ENCODE data around the gene ANKLE1.
A peak's percentile ranks its signal among the peaks of the same experiment; 100 is the strongest.

The ANKLE1 gene, protein sequence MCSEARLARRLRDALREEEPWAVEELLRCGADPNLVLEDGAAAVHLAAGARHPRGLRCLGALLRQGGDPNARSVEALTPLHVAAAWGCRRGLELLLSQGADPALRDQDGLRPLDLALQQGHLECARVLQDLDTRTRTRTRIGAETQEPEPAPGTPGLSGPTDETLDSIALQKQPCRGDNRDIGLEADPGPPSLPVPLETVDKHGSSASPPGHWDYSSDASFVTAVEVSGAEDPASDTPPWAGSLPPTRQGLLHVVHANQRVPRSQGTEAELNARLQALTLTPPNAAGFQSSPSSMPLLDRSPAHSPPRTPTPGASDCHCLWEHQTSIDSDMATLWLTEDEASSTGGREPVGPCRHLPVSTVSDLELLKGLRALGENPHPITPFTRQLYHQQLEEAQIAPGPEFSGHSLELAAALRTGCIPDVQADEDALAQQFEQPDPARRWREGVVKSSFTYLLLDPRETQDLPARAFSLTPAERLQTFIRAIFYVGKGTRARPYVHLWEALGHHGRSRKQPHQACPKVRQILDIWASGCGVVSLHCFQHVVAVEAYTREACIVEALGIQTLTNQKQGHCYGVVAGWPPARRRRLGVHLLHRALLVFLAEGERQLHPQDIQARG

DNA sequence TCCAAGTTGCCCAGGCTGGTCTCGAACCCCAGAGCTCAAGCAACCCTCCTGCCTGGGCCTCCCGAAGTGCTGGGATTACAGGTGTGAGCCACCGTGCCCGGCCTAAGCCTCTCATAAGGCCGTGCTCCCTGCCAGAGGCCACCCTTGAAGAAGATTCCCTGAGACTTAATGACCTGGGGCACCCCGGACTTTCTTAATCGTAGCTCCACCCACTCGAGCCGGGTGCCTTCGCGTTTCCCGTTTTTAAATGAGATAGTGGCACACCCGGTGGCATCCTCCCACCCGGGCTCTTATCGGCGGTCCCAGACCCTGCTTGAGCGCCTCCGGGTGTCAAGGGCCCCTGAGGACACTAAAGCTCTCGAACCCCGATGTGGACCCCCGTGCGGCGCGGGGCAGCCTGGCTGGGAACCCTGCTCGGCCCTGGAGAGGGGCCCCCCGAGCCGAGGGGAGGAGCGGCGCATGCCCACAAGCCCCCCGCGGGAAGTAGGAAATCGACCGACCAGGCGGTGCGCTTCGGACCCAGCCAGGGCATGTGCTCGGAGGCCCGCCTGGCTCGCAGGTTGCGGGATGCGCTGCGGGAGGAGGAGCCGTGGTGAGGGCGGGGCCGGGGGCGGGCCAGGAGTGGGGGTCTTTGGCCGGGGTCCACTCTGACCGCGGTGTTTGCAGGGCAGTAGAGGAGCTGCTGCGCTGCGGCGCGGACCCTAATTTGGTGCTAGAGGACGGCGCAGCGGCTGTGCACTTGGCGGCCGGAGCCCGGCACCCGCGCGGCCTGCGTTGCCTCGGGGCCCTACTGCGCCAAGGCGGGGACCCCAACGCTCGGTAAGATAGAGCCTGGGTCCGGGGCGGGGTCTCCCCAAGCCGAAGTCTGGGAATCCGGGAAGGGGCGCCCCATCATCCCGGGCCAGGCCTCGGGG is at the start of gene ANKLE1:
Gene ANKLE1, plus strand, starts transcription at position 511 of the 914 bp plus-strand sequence. Its CDS starts 20 bp downstream, at position 531.
- Histone ChIP-seq H3K4me3 (ENCODE audit: low read length) (no peak within 1 kb of the TSS), H3K9ac (ENCODE audit: low read length) (peak within 1 kb of the TSS; percentile 50), H3K9me3 (ENCODE audit: control insufficient read depth, low read length) (no peaks in the 10 kb centered on the region), H3K4me1 (ENCODE audit: control insufficient read depth, insufficient read depth, low read length) (peaks cover 14% of the 10 kb centered on the region), H3K36me3 (ENCODE audit: control insufficient read depth, insufficient read depth, low read length) (peaks cover 5% of the 10 kb centered on the region), H3K27me3 (ENCODE audit: control insufficient read depth, insufficient read depth, low read length) (peaks cover 14% of the 10 kb centered on the region)

DNA sequence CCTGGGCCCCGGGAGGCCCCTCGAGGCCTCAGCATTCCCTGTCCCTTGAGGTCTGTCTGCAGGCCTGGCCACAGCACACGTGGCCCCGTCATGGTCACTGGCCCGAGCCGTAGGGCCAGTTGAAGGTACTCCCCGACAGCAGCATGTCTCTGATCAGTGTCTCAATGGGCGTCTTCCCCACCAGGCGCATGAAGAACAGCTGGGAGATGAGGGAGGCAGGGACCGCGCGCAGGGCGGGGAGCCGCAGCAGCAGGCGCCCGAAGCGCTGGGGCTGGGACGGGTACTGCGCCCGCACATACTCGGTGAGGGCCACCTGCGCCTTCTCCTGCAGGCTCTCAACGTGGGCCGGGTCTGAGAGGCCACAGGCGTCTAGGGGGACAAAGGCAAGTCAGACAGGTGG is 49.4 kb upstream of the ANKLE1 start:
- no peak overlapping the region for H3K4me3 ChIP-seq (ENCODE audit: low read length)
- no peak overlapping the region for H3K9ac ChIP-seq (ENCODE audit: low read length)
- no peaks in the 10 kb centered on the region for H3K9me3 ChIP-seq (ENCODE audit: control insufficient read depth, low read length)
- peaks cover 24% of the 10 kb centered on the region for H3K4me1 ChIP-seq (ENCODE audit: control insufficient read depth, insufficient read depth, low read length)
- H3K36me3 ChIP-seq (ENCODE audit: control insufficient read depth, insufficient read depth, low read length), result peaks cover 13% of the 10 kb centered on the region
- no peaks in the 10 kb centered on the region for H3K27me3 ChIP-seq (ENCODE audit: control insufficient read depth, insufficient read depth, low read length)

DNA sequence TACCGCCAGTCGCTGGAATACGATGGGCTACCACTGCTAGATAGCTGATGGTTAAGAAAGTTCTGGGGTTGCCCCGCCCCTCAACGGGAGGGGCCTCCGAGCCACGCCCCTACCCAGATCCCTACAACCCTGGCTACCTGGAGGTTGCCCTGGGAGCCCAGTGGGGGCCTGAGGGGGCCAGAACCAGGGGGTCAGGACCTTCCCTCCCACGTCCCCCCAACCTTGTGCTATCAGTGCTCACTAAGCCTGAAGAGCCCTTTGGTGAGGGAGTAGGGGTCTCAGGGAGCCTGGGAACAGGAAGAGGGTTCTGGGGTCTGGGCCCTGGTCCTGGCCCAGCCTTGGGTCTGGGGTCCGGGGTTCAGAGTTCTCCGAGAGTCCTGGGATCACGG is 46.8 kb upstream of the ANKLE1 start:
- H3K36me3 ChIP-seq (ENCODE audit: control insufficient read depth, insufficient read depth, low read length), result peaks cover 20% of the 10 kb centered on the region

DNA sequence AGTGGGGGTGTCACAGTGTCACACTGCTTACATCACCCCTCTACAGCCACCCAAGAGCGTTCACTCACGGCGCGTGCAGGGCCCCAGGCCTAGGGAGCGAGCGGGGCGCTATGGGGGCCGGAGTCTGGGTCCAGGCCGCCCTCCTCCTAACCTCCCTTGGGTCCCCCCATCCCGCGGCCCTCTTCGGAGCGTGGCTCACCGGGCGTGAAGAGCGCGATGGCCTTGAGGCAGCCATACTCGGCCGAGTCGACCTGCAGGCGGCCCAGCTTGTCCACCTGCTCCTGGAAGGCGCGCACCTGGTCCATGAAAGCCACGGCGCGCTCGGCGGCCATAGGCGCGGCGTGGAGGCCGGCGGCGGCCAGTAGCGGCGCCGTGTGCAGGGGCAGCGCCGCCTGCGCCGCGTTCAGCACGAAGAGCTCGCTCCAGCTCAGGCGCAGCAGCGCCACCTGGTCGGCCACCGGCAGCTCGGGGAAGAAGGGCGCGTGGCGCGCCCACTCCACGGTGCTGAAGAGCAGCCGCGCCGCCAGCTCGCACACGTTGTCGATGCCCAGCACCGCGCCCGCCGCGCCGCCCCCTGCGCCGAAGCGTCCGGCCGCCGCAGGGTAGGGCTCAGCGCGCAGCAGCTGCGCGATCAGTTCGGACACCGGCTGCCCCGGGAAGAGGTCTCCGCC is 46.3 kb upstream of the ANKLE1 start:
- H3K9ac ChIP-seq (ENCODE audit: low read length), result peak overlapping the region; percentile 43

More for the DNA sequence above, 46.8 kb upstream of the ANKLE1 start:
- Histone ChIP-seq H3K4me3 (ENCODE audit: low read length) (peak overlapping the region; percentile 56), H3K27me3 (ENCODE audit: control insufficient read depth, insufficient read depth, low read length) (no peaks in the 10 kb centered on the region), H3K9me3 (ENCODE audit: control insufficient read depth, low read length) (no peaks in the 10 kb centered on the region), H3K9ac (ENCODE audit: low read length) (peak overlapping the region; percentile 43), H3K4me1 (ENCODE audit: control insufficient read depth, insufficient read depth, low read length) (peaks cover 38% of the 10 kb centered on the region)

DNA sequence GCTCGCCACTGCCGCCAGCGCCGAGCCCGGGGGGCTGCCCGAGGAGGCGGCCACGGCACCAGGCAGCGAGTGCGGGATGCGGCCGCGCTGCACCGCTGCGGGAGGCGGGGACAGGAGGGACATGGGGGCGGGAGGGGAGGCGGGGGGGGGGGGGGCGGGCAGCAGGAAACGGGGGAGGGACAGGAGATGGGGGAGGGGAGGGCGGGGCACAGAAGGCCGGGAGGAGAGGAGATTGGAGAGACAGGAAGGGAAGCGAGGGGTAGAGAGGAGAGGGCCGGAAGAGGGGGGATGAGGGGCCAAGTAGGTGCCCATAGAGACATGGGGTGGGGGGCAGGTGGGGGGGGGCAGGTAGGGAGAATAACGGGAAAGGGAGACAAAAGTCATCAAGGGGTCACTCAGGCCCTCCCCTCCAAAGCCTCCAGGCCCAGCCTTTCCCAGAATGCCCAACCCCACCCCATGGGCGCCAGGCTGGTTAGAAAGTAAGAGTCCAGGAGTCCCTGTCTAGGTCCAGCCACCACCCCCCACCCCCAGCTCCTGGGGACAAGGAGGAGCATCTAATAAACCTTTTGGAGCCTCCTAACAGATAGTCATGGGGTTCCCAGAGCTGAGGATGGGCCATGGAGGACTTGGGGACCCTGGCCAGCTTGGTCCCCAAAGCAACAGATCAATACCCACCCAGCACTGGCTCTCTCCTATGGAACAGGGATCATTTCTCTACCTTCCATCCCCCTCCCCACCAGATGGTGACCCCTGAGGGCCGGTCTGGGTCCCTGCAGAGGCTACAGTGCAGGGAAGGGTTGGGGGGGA is 45.5 kb upstream of the ANKLE1 start:
- peaks cover 47% of the 10 kb centered on the region for H3K4me1 ChIP-seq (ENCODE audit: control insufficient read depth, insufficient read depth, low read length)
- H3K9ac ChIP-seq (ENCODE audit: low read length), result peak overlapping the region; percentile 53
- H3K27me3 ChIP-seq (ENCODE audit: control insufficient read depth, insufficient read depth, low read length), result no peaks in the 10 kb centered on the region
- H3K4me3 ChIP-seq (ENCODE audit: low read length), result no peak overlapping the region
- peaks cover 22% of the 10 kb centered on the region for H3K36me3 ChIP-seq (ENCODE audit: control insufficient read depth, insufficient read depth, low read length)
- H3K9me3 ChIP-seq (ENCODE audit: control insufficient read depth, low read length), result no peaks in the 10 kb centered on the region

More for the DNA sequence above, 46.3 kb upstream of the ANKLE1 start:
- no peaks in the 10 kb centered on the region for H3K27me3 ChIP-seq (ENCODE audit: control insufficient read depth, insufficient read depth, low read length)
- peaks cover 42% of the 10 kb centered on the region for H3K4me1 ChIP-seq (ENCODE audit: control insufficient read depth, insufficient read depth, low read length)
- peak overlapping the region; percentile 56 for H3K4me3 ChIP-seq (ENCODE audit: low read length)
- no peaks in the 10 kb centered on the region for H3K9me3 ChIP-seq (ENCODE audit: control insufficient read depth, low read length)
- H3K36me3 ChIP-seq (ENCODE audit: control insufficient read depth, insufficient read depth, low read length), result peaks cover 22% of the 10 kb centered on the region

DNA sequence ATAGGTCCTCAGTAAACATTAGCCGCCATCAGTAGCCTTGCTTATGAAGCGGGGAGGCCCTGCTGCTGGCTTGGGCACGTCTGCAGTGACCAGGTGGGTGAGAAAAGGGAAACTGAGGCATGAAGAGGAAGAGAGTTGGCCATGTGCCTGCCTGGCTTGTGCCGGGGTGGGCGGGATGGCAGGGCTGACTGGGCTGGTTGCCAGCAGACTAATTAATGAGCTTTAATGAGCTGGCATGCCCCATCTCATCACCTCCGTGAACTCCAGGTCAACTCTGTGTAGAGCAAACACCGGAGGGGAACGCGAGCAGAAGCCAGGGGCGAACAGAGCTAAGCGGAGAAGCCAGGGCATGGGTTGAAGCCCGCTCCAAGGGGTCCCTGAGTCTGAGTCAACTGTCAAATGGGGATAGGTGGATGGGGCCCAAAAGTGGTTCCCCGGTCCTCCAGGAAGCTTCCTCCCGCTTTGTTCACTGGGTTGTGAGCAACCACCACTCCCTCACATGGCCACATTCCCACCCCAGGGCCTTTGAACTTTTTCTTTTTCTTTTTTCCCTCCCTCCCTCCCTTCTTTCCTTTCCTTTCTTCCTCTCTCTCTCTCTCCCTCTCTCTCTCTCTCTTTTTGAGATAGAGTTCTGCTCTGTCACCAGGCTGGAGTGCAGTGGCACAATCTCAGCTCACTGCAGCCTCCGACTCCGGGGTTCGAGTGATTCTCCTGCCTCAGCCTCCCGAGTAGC is 44.7 kb upstream of the ANKLE1 start:
- H3K4me3 ChIP-seq (ENCODE audit: low read length), result no peak overlapping the region
- H3K9ac ChIP-seq (ENCODE audit: low read length), result peak overlapping the region; percentile 53
- H3K36me3 ChIP-seq (ENCODE audit: control insufficient read depth, insufficient read depth, low read length), result peaks cover 18% of the 10 kb centered on the region
- no peaks in the 10 kb centered on the region for H3K27me3 ChIP-seq (ENCODE audit: control insufficient read depth, insufficient read depth, low read length)
- H3K9me3 ChIP-seq (ENCODE audit: control insufficient read depth, low read length), result no peaks in the 10 kb centered on the region
- H3K4me1 ChIP-seq (ENCODE audit: control insufficient read depth, insufficient read depth, low read length), result peaks cover 54% of the 10 kb centered on the region

DNA sequence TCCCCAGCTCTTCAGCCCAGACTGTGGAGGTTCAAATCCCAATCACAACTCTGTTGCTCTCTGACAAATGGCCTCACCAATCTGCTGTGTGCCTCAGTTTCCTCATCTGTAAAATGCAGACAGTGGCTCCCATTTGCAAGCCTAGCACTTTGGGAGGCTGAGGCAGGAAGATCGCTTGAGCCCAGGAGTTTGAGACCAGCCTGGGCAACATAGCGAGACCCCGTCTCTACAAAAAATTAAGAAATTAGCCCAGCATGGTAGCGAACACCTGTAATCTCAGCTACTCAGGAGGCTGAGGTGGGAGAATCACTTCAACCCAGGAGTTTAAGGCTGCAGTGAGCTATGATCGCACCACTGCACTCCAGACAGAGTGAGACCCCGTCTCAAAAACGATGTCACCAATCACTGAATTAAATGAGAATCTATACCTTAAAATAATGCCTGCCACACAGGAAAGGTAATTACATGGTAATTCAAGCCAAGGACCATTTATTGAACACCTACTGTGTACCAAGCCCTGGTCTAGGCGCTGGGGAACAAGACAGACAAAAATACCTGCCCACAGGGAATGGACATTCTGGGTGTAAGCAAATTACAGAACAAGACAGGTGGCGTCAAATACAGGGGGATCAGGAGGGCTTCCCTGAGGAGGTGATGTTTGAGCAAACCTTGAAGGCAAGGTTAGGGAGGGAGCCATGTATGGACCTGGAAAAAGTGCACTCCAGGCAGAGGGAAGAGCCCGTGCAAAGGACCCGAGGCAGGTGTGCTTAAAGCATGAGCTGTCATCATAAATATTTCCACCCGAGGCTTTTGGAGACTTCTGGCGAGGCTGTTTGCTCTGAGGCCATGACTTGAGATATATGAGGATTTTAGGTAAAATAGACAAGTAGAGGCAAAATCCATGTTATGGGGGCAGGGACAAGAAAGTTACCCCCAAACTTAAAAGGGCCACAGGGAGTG is 43.7 kb upstream of the ANKLE1 start:
- peaks cover 13% of the 10 kb centered on the region for H3K36me3 ChIP-seq (ENCODE audit: control insufficient read depth, insufficient read depth, low read length)
- H3K27me3 ChIP-seq (ENCODE audit: control insufficient read depth, insufficient read depth, low read length), result no peaks in the 10 kb centered on the region
- H3K9me3 ChIP-seq (ENCODE audit: control insufficient read depth, low read length), result no peaks in the 10 kb centered on the region
- H3K9ac ChIP-seq (ENCODE audit: low read length), result no peak overlapping the region
- no peak overlapping the region for H3K4me3 ChIP-seq (ENCODE audit: low read length)
- peaks cover 63% of the 10 kb centered on the region for H3K4me1 ChIP-seq (ENCODE audit: control insufficient read depth, insufficient read depth, low read length)

DNA sequence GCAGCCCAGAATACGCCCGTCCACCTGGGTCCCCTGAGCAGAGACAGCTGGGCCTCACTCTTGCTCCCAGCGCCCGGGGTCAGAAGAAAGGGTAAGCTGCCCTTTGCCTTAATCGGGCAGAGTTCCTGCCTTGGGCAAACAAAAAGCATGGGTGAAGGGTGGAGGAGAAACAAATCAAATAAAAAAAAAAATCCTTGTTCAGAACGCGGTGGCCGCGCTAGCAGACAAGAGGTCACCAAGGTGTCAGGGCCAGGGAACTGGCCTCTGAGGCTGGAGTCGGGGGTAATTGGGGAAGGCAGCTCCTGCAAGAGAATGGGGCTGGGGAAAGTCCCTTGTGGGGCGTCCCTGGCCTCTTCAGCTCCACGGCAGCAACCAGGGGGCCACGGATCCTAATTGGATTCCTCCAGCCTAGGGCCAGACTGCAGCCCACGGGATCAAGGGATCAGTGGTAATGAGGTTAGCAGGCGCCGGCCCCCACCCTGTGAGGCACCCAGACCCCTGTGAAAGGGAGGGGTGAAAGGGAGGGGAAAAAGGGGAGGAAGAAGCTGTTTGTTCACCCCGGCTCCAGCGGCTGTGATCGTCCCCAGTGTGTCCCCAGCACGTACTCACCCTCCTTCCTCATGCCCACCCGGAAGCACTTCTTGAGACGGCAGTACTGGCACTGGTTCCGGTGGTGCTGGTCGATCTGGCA is 41.5 kb upstream of the ANKLE1 start:
- H3K4me1 ChIP-seq (ENCODE audit: control insufficient read depth, insufficient read depth, low read length), result peaks cover 62% of the 10 kb centered on the region
- H3K4me3 ChIP-seq (ENCODE audit: low read length), result no peak overlapping the region
- H3K36me3 ChIP-seq (ENCODE audit: control insufficient read depth, insufficient read depth, low read length), result peaks cover 13% of the 10 kb centered on the region
- H3K9ac ChIP-seq (ENCODE audit: low read length), result peak overlapping the region; percentile 61
- H3K9me3 ChIP-seq (ENCODE audit: control insufficient read depth, low read length), result no peaks in the 10 kb centered on the region
- H3K27me3 ChIP-seq (ENCODE audit: control insufficient read depth, insufficient read depth, low read length), result no peaks in the 10 kb centered on the region

DNA sequence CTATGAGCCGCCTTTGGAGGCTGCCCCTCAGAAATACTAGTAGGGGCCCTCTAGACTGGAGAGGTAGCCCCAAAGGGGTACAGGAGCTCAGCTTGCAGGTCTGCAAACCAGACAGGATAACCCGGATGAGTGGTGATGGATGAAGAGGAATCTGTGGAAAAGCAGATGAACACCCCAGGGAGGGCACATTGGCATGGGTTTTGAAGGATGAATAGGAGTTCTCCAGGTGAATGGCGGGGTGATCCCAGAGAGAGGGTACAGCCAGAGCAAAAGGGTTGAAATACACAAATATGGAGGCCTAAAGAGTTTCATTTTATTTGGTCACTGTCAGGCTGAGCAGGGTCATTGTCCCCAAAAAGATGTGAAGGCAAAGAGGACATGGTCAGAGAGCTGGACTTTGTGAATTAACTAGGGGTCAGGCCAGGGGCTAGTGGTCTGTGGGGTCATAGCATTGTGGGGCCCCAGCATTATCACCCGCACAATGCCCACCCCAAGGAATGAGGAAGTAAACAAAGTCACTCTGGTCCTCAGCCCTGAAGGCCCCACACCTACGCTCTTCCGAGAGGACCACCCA is 40.8 kb upstream of the ANKLE1 start:
- no peaks in the 10 kb centered on the region for H3K27me3 ChIP-seq (ENCODE audit: control insufficient read depth, insufficient read depth, low read length)
- H3K4me3 ChIP-seq (ENCODE audit: low read length), result no peak overlapping the region
- peaks cover 13% of the 10 kb centered on the region for H3K36me3 ChIP-seq (ENCODE audit: control insufficient read depth, insufficient read depth, low read length)
- peaks cover 59% of the 10 kb centered on the region for H3K4me1 ChIP-seq (ENCODE audit: control insufficient read depth, insufficient read depth, low read length)
- H3K9me3 ChIP-seq (ENCODE audit: control insufficient read depth, low read length), result no peaks in the 10 kb centered on the region
- peak overlapping the region; percentile 61 for H3K9ac ChIP-seq (ENCODE audit: low read length)
